ENCODE data around the gene PSME1. TPM values are rescaled to one million over a fixed set of nuclear protein-coding genes. Genes with fewer than 3 reads are reported as not detected.

PSME1 gene
- total and polyA plus RNA-seq, 4 donors = 125 to 311 (median 239) TPM

- TF ChIP-seq, protein P1, sequence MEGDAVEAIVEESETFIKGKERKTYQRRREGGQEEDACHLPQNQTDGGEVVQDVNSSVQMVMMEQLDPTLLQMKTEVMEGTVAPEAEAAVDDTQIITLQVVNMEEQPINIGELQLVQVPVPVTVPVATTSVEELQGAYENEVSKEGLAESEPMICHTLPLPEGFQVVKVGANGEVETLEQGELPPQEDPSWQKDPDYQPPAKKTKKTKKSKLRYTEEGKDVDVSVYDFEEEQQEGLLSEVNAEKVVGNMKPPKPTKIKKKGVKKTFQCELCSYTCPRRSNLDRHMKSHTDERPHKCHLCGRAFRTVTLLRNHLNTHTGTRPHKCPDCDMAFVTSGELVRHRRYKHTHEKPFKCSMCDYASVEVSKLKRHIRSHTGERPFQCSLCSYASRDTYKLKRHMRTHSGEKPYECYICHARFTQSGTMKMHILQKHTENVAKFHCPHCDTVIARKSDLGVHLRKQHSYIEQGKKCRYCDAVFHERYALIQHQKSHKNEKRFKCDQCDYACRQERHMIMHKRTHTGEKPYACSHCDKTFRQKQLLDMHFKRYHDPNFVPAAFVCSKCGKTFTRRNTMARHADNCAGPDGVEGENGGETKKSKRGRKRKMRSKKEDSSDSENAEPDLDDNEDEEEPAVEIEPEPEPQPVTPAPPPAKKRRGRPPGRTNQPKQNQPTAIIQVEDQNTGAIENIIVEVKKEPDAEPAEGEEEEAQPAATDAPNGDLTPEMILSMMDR (IDR thresholded peaks at IDR 0.05; ENCODE audit: control extremely low read depth, extremely low read depth) = no peak
- Histone ChIP-seq H3K27me3 (ENCODE audit: control insufficient read depth in 3 of 3, insufficient read depth in 3 of 3, low read length in 2 of 3) (no peaks in the 10 kb centered on the region), H3K9me3 (ENCODE audit: control insufficient read depth in 4 of 4, insufficient read depth in 3 of 4, low read length in 3 of 4) (no peaks in the 10 kb centered on the region), H3K27ac (ENCODE audit: low read depth in 1 of 2, low read length in 1 of 2) (peak overlapping the region in 1 of 2 donors; percentile 22), H3K4me3 (peak overlapping the region; percentile 12), H3K36me3 (ENCODE audit: control insufficient read depth in 4 of 4, insufficient read depth in 4 of 4, low read length in 4 of 4) (peaks cover 4 to 29% (median 7%) of the 10 kb centered on the region in 4 donors), H3K9ac (ENCODE audit: insufficient read depth in 1 of 2, low read length in 2 of 2) (no peak overlapping the region), H3K4me1 (ENCODE audit: control insufficient read depth in 5 of 5, insufficient read depth in 5 of 5, low read length in 5 of 5) (peaks cover 0 to 14% (median 4%) of the 10 kb centered on the region in 5 donors)
- no peak for ATAC-seq (ENCODE audit: insufficient read depth, low FRiP score)
- DNase-seq = peak in 2 of 3 donors; percentile 22 to 34
- WGBS, 2 donors = 22 to 41% methylated on average over 30 of the region's 30 CpGs
These were observed 36.4 kb downstream of the PSME1 start for GRCh38 chr14:24172261-24172860.

- H3K9me3 ChIP-seq (ENCODE audit: control insufficient read depth in 4 of 4, insufficient read depth in 3 of 4, low read length in 3 of 4) = no peaks in the 10 kb centered on the region
- ATAC-seq (ENCODE audit: insufficient read depth, low FRiP score) = no peak
- H3K9ac ChIP-seq (ENCODE audit: insufficient read depth in 1 of 2, low read length in 2 of 2) = no peak overlapping the region
- 69 to 72% methylated on average over 20 of the region's 20 CpGs for WGBS, 2 donors
- no peaks in the 10 kb centered on the region for H3K27me3 ChIP-seq (ENCODE audit: control insufficient read depth in 3 of 3, insufficient read depth in 3 of 3, low read length in 2 of 3)
- peaks cover 0 to 30% (median 4%) of the 10 kb centered on the region in 4 donors for H3K36me3 ChIP-seq (ENCODE audit: control insufficient read depth in 4 of 4, insufficient read depth in 4 of 4, low read length in 4 of 4)
- H3K4me1 ChIP-seq (ENCODE audit: control insufficient read depth in 5 of 5, insufficient read depth in 5 of 5, low read length in 5 of 5) = peaks cover 0 to 14% (median 4%) of the 10 kb centered on the region in 5 donors
- no peak overlapping the region for H3K27ac ChIP-seq (ENCODE audit: low read depth in 1 of 2, low read length in 1 of 2)
- TF ChIP-seq, protein P1 (IDR thresholded peaks at IDR 0.05; ENCODE audit: control extremely low read depth, extremely low read depth) = no peak
- no peak for DNase-seq
- no peak overlapping the region for H3K4me3 ChIP-seq
These were observed 36.9 kb downstream of the PSME1 start for GRCh38 chr14:24172871-24173281.

- H3K27ac ChIP-seq (ENCODE audit: low read depth in 1 of 2, low read length in 1 of 2) = no peak overlapping the region
- peaks cover 0 to 65% (median 3%) of the 10 kb centered on the region in 4 donors for H3K36me3 ChIP-seq (ENCODE audit: control insufficient read depth in 4 of 4, insufficient read depth in 4 of 4, low read length in 4 of 4)
- 96 to 98% methylated on average over 5 of the region's 5 CpGs for WGBS, 2 donors
These were observed 40.6 kb downstream of the PSME1 start for GRCh38 chr14:24176599-24176998.

More at GRCh38 chr14:24176599-24176998, 40.6 kb downstream of the PSME1 start:
- Histone ChIP-seq H3K4me1 (ENCODE audit: control insufficient read depth in 5 of 5, insufficient read depth in 5 of 5, low read length in 5 of 5) (peaks cover 0 to 14% (median 4%) of the 10 kb centered on the region in 5 donors), H3K9me3 (ENCODE audit: control insufficient read depth in 4 of 4, insufficient read depth in 3 of 4, low read length in 3 of 4) (no peaks in the 10 kb centered on the region), H3K4me3 (no peak overlapping the region), H3K27me3 (ENCODE audit: control insufficient read depth in 3 of 3, insufficient read depth in 3 of 3, low read length in 2 of 3) (no peaks in the 10 kb centered on the region), H3K9ac (ENCODE audit: insufficient read depth in 1 of 2, low read length in 2 of 2) (no peak overlapping the region)
- TF ChIP-seq, protein P1 (IDR thresholded peaks at IDR 0.05; ENCODE audit: control extremely low read depth, extremely low read depth) = no peak
- no peak for DNase-seq
- ATAC-seq (ENCODE audit: insufficient read depth, low FRiP score) = no peak
